HepG2 (cell line): ENCODE measurements around the gene TNRC18. TPM values are rescaled to one million over a fixed set of nuclear protein-coding genes. Genes with fewer than 3 reads are reported as not detected.
A peak's percentile ranks its signal among the peaks of the same experiment; 100 is the strongest.

ENCODE experiments used
- ATAC-seq: fragments of 200-7000 bp; cut with Tn5 transposase; 3 replicates; pipeline ENCODE4 v1.9.1; 2020; ENCODE audit warnings: mild to moderate bottlenecking, moderate library complexity
- BruUV-seq: library from RNA; stranded (reverse); fragments of 400-500 nt; replicated peaks from 2 replicates; lab custom pipeline; 2021; lab: Mats Ljungman, UMichigan
- CTCF ChIA-PET: fragments of 300-600 bp; formaldehyde crosslinking; extraction: SDS; loops from one replicate; lab custom pipeline; 2021; ENCODE audit warnings: low total read pairs, inconsistent platforms, low intra/inter-chr PET ratio; lab: Yijun Ruan, JAX
- POLR2A ChIA-PET: fragments of 350-600 bp; sonication (Branson Sonifier 250); formaldehyde crosslinking; loops from one replicate; lab custom pipeline; 2020; ENCODE audit warnings: antibody characterized with exemption, inconsistent platforms; lab: Yijun Ruan, JAX
- DNase-seq: peaks from one replicate; pipeline ENCODE4 v3.0.0-alpha.2; 2015; ENCODE audit warnings: low spot score
- FAIRE-seq: peaks from 3 replicates; lab custom pipeline; 2011; peaks lifted over from hg19 to GRCh38; lab: Jason Lieb, UNC
- H2AFZ ChIP-seq: one replicate; pipeline ENCODE4 v1.6.1; 2011; ENCODE audit warnings: low read length, inconsistent platforms
- H3K27ac ChIP-seq: fragments of 300-600 bp; 3 replicates; pipeline ENCODE4 v1.8.0; 2011; ENCODE audit warnings: mixed run types, mild to moderate bottlenecking, mixed read lengths, low read length, inconsistent platforms; ENCODE audit not compliant: insufficient read depth; ENCODE audit errors: extremely low read length
- H3K27me3 ChIP-seq, 2 experiments: fragments of 200-600 bp in 1 of 2; 2 replicates in 1 of 2; 3 replicates in 1 of 2; pipeline versions ENCODE4 v1.6.0 to v1.8.0; 2011; ENCODE audit warnings: low read length in 2 of 2, mild to moderate bottlenecking in 2 of 2, moderate library complexity in 2 of 2, inconsistent platforms in 1 of 2; ENCODE audit not compliant: insufficient read depth in 2 of 2, control insufficient read depth in 1 of 2
- H3K36me3 ChIP-seq, 2 experiments: fragments of 200-600 bp in 1 of 2; replicated peaks in 1 of 2; 2 replicates in 1 of 2; 3 replicates in 1 of 2; pipeline versions ENCODE4 v1.5.1 to v1.8.0; 2011; ENCODE audit warnings: low read length in 2 of 2, inconsistent platforms in 1 of 2; ENCODE audit not compliant: insufficient read depth in 2 of 2, control insufficient read depth in 1 of 2
- H3K4me1 ChIP-seq: 2 replicates; pipeline ENCODE4 v1.5.1; 2012; ENCODE audit warnings: low read length, inconsistent platforms; ENCODE audit not compliant: insufficient read depth
- H3K4me2 ChIP-seq: 2 replicates; pipeline ENCODE4 v1.6.0; 2011; ENCODE audit warnings: low read depth, low read length, inconsistent platforms
- H3K4me3 ChIP-seq, 3 experiments: fragments of 200-600 bp in 1 of 3; sonication (generic), shearing (Covaris generic) in 1 of 3; replicated peaks in 1 of 3; 2 replicates each; pipeline ENCODE4 v1.5.1; 2011 to 2016; ENCODE audit warnings: low read length in 3 of 3, inconsistent platforms in 2 of 3, low read depth in 2 of 3, mild to moderate bottlenecking in 2 of 3, control low read depth in 1 of 3, mixed read lengths in 1 of 3; ENCODE audit not compliant: insufficient read depth in 1 of 3
- H3K79me2 ChIP-seq: one replicate; pipeline ENCODE4 v1.6.1; 2011; ENCODE audit warnings: low read length, inconsistent platforms; ENCODE audit not compliant: insufficient read depth
- H3K9ac ChIP-seq: 2 replicates; pipeline ENCODE4 v1.6.0; 2011; ENCODE audit warnings: mild to moderate bottlenecking, low read depth, low read length, inconsistent platforms; ENCODE audit not compliant: insufficient read depth
- H3K9me3 ChIP-seq: 2 replicates; pipeline ENCODE4 v1.5.1; 2012; ENCODE audit warnings: mild to moderate bottlenecking, low read length
- H4K20me1 ChIP-seq: 2 replicates; pipeline ENCODE4 v1.6.0; 2011; ENCODE audit warnings: inconsistent platforms, mild to moderate bottlenecking, low read length, moderate library complexity; ENCODE audit not compliant: insufficient read depth
- MNT ChIP-seq: fragments of 450-650 bp; IDR thresholded peaks from 2 replicates; pipeline ENCODE4 v1.6.1; 2016
- SKIL ChIP-seq: sonication (generic); formaldehyde crosslinking; IDR thresholded peaks from 2 replicates; pipeline ENCODE4 v1.8.0; 2022; ENCODE audit warnings: missing genetic modification reagents, mild to moderate bottlenecking, moderate library complexity, borderline replicate concordance
- ZBTB43 ChIP-seq: sonication (generic); formaldehyde crosslinking; conservative IDR thresholded peaks from 2 replicates; pipeline ENCODE4 v1.4.0; 2020; ENCODE audit warnings: missing genetic modification reagents
- WGBS: methylation state at CpG from one replicate; pipeline ENCODE4 v1.1.6; 2017; ENCODE audit warnings: low lambda C conversion rate; 5-methylcytosine and 5-hydroxymethylcytosine counted together
- in situ Hi-C: cut with HindIII; loops from 2 replicates; pipeline ENCODE4 v1.10.0; 2017; ENCODE audit warnings: low pct_unique_long_range_greater_than_20kb; ENCODE audit not compliant: extremely low pct_ligation_motif_present
- intact Hi-C: fragments of 100-400 bp; cut with micrococcal nuclease; formaldehyde crosslinking; loops from one replicate; pipeline ENCODE4 v1.10.0; 2022; ENCODE audit not compliant: unreplicated experiment
- polyA plus RNA-seq, 8 experiments: library from polyadenylated mRNA; depleted of rRNA in 3 of 8; stranded (reverse) in 7 of 8; unstranded in 1 of 8; fragments of >200 nt; fragmentation: Illumina TruSeq in 4 of 8; extraction: Trizol in 4 of 8; gene quantifications; 2 replicates each; pipeline versions ENCODE4 v1.2.1 to v1.2.3, GENCODE V29; 2011 to 2016; ENCODE audit warnings: low read depth in 4 of 8, missing spikeins in 1 of 8, mixed read lengths in 1 of 8; ENCODE audit not compliant: insufficient read depth in 1 of 8
- total RNA-seq, 5 experiments: library from RNA; depleted of rRNA; stranded (reverse); fragments of >200 nt; fragmentation: Illumina TruSeq; extraction: Trizol; gene quantifications; 2 replicates each; pipeline ENCODE4 v1.2.3, GENCODE V29; 2016; ENCODE audit warnings: low read depth in 1 of 5

The TNRC18 gene
- total and polyA plus RNA-seq, 2 of the 13 experiments (the other 11 are each of a cell fraction or from before 2014, with no cell fraction given) = 11.7 to 17.4 TPM

GRCh38 chr7:5310822-5311405, 112.7 kb downstream of the TNRC18 start:
- TF ChIP-seq ZBTB43 (CRISPR knock-in tag) (no peak), MNT (peak; percentile 38; the same call in 1 of the 2 replicates), SKIL (0 out of 2 replicates have a peak, but pooled peaks have one; percentile 21)
- no peaks in the 10 kb centered on the region for H3K27me3 ChIP-seq
- FAIRE-seq (no peak), ATAC-seq (no peak), DNase-seq (no peak)
- ChIA-PET POLR2A (no interaction called here), CTCF (no interaction called here)
- no peak overlapping the region for H3K4me3 ChIP-seq
- H2AFZ ChIP-seq = no peak overlapping the region
- H3K36me3 ChIP-seq = peaks cover 11 to 15% of the 10 kb centered on the region in 2 experiments
- no peaks in the 10 kb centered on the region for H4K20me1 ChIP-seq
- no TSS peak for BruUV-seq
- WGBS = over 99% methylated on average over 16 of the region's 16 CpGs
- no peaks in the 10 kb centered on the region for H3K9me3 ChIP-seq
- no peak overlapping the region for H3K4me2 ChIP-seq
- H3K4me1 ChIP-seq = no peaks in the 10 kb centered on the region
- intact Hi-C loops = no loop called here
- no peak overlapping the region for H3K9ac ChIP-seq
- no peak overlapping the region for H3K27ac ChIP-seq
- in situ Hi-C loops = no loop called here
- H3K79me2 ChIP-seq = no peaks in the 10 kb centered on the region
